ENCODE results near the gene FICD. TPM values are rescaled to one million over a fixed set of nuclear protein-coding genes. Genes with fewer than 3 reads are reported as not detected.

FICD gene
- total RNA-seq, 3 donors from 2014 or later (not counting 1 experiment from before 2014, with no cell fraction given): 3.9 to 7.5 (median 6.6) TPM

DNA sequence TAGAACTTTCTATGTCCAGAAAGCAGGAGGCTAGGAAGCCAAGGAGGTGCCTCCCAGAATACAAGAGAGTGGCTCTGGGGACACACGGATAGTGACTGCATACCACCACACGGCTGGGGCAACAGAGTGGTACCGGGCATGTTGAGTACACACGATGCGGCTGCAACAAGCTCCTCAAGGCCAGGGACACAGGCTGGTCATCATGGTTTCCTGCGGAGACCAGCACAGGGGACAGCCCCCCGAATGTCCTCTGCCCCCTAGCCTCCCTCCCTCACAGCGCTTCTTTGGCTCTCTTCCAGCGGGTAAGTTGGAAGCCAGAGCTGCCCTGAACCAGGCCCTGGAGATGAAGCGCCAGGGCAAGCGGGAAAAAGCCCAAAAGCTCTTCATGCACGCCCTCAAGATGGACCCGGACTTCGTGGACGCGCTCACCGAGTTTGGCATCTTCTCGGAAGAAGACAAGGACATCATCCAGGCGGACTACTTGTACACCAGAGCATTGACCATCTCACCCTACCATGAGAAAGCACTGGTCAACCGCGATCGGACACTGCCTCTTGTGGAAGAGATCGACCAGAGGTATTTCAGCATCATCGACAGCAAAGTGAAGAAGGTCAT, 3.1 kb downstream of the FICD start:
- 97% methylated on average over 24 of the region's 24 CpGs for WGBS (ENCODE audit: insufficient coverage)
- Histone ChIP-seq H3K27ac (ENCODE audit: low read length) (no peak overlapping the region), H3K27me3 (ENCODE audit: control insufficient read depth, insufficient read depth, low read length) (no peaks in the 10 kb centered on the region), H3K36me3 (ENCODE audit: control insufficient read depth, insufficient read depth, low read length) (peaks cover 48% of the 10 kb centered on the region), H3K4me3 (ENCODE audit: low read length) (no peak overlapping the region), H3K4me1 (ENCODE audit: control insufficient read depth, insufficient read depth, low read length) (peaks cover 22% of the 10 kb centered on the region), H3K9me3 (ENCODE audit: control insufficient read depth, insufficient read depth, low read length) (no peaks in the 10 kb centered on the region)
- intact Hi-C loops (cut with micrococcal nuclease): no loop called here
- Mint-ChIP-seq H3K4me3 (no peak overlapping the region), H3K36me3 (no peaks in the 10 kb centered on the region), H3K27ac (peak overlapping the region in 1 of 2 donors; percentile 9), H3K27me3 (ENCODE audit: low read depth in 2 of 2) (no peaks in the 10 kb centered on the region), H3K4me1 (peaks cover 32 to 34% of the 10 kb centered on the region in 2 donors), H3K9me3 (no peaks in the 10 kb centered on the region)
- ATAC-seq: no peak
- TF ChIP-seq, protein P1, sequence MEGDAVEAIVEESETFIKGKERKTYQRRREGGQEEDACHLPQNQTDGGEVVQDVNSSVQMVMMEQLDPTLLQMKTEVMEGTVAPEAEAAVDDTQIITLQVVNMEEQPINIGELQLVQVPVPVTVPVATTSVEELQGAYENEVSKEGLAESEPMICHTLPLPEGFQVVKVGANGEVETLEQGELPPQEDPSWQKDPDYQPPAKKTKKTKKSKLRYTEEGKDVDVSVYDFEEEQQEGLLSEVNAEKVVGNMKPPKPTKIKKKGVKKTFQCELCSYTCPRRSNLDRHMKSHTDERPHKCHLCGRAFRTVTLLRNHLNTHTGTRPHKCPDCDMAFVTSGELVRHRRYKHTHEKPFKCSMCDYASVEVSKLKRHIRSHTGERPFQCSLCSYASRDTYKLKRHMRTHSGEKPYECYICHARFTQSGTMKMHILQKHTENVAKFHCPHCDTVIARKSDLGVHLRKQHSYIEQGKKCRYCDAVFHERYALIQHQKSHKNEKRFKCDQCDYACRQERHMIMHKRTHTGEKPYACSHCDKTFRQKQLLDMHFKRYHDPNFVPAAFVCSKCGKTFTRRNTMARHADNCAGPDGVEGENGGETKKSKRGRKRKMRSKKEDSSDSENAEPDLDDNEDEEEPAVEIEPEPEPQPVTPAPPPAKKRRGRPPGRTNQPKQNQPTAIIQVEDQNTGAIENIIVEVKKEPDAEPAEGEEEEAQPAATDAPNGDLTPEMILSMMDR (IDR thresholded peaks at IDR 0.05): no peak
- DNase-seq: no peak

DNA sequence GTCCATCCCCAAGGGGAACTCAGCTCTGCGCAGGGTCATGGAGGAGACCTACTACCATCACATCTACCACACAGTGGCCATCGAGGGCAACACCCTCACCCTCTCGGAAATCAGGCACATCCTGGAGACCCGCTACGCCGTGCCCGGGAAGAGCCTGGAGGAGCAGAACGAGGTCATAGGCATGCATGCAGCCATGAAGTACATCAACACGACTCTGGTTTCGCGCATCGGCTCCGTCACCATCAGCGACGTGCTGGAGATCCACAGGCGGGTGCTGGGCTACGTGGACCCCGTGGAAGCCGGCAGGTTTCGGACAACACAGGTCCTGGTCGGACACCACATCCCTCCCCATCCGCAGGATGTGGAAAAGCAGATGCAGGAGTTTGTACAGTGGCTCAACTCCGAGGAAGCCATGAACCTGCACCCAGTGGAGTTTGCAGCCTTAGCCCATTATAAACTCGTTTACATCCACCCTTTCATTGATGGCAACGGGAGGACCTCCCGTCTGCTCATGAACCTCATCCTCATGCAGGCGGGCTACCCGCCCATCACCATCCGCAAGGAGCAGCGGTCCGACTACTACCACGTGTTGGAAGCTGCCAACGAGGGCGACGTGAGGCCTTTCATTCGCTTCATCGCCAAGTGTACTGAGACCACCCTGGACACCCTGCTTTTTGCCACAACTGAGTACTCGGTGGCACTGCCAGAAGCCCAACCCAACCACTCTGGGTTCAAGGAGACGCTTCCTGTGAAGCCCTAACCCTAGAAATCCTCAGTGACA, 3.8 kb downstream of the FICD start:
- H3K27me3 ChIP-seq (ENCODE audit: control insufficient read depth, insufficient read depth, low read length): no peaks in the 10 kb centered on the region
- no peaks in the 10 kb centered on the region for H3K27me3 Mint-ChIP-seq (ENCODE audit: low read depth in 2 of 2)
- H3K27ac Mint-ChIP-seq: peak overlapping the region in 1 of 2 donors; percentile 13
- H3K4me3 ChIP-seq (ENCODE audit: low read length): no peak overlapping the region
- peaks cover 55% of the 10 kb centered on the region for H3K36me3 ChIP-seq (ENCODE audit: control insufficient read depth, insufficient read depth, low read length)
- no peaks in the 10 kb centered on the region for H3K9me3 Mint-ChIP-seq
- H3K27ac ChIP-seq (ENCODE audit: low read length): no peak overlapping the region
- H3K4me1 Mint-ChIP-seq: peaks cover 32% of the 10 kb centered on the region in 2 donors
- intact Hi-C loops (cut with micrococcal nuclease): no loop called here
- H3K4me3 Mint-ChIP-seq: no peak overlapping the region
- DNase-seq (no peak), ATAC-seq (no peak)
- H3K36me3 Mint-ChIP-seq: no peaks in the 10 kb centered on the region
- no peaks in the 10 kb centered on the region for H3K9me3 ChIP-seq (ENCODE audit: control insufficient read depth, insufficient read depth, low read length)
- TF ChIP-seq, protein P1 (IDR thresholded peaks at IDR 0.05): no peak
- H3K4me1 ChIP-seq (ENCODE audit: control insufficient read depth, insufficient read depth, low read length): peaks cover 22% of the 10 kb centered on the region
- 97% methylated on average over 39 of the region's 39 CpGs for WGBS (ENCODE audit: insufficient coverage)

DNA sequence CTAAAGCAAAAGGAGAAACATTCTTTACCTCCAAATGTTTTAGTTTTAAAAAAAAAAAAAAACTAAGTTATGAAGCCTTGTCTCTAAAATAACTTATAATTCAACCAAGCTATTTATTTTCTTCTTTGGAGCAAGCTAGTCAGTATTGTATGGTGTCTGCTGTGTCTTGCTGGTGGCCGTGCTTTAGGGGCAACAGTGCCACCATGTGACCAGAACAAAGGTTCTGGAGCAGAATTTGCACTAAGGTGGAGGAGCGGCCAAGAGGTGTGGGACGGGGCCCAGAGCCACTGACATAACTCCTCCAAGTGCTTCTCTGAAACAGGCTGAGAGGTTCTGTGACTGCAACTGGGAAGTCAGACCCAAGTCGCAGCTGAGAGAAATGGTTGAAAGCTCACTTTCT, 4.5 kb downstream of the FICD start:
- peaks cover 26 to 27% of the 10 kb centered on the region in 2 donors for H3K4me1 Mint-ChIP-seq
- Histone ChIP-seq H3K4me1 (ENCODE audit: control insufficient read depth, insufficient read depth, low read length) (peaks cover 18% of the 10 kb centered on the region), H3K27ac (ENCODE audit: low read length) (no peak overlapping the region), H3K4me3 (ENCODE audit: low read length) (no peak overlapping the region), H3K27me3 (ENCODE audit: control insufficient read depth, insufficient read depth, low read length) (no peaks in the 10 kb centered on the region), H3K36me3 (ENCODE audit: control insufficient read depth, insufficient read depth, low read length) (peaks cover 61% of the 10 kb centered on the region), H3K9me3 (ENCODE audit: control insufficient read depth, insufficient read depth, low read length) (no peaks in the 10 kb centered on the region)
- intact Hi-C loops (cut with micrococcal nuclease): no loop called here
- H3K27ac Mint-ChIP-seq: peak overlapping the region in 1 of 2 donors; percentile 13
- DNase-seq (peak in 1 of 2 donors; percentile 33), ATAC-seq (no peak)
- WGBS (ENCODE audit: insufficient coverage): 65% methylated on average over 3 of the region's 4 CpGs
- TF ChIP-seq, protein P1 (IDR thresholded peaks at IDR 0.05): no peak
- H3K9me3 Mint-ChIP-seq: no peaks in the 10 kb centered on the region
- no peak overlapping the region for H3K4me3 Mint-ChIP-seq
- no peaks in the 10 kb centered on the region for H3K36me3 Mint-ChIP-seq
- no peaks in the 10 kb centered on the region for H3K27me3 Mint-ChIP-seq (ENCODE audit: low read depth in 2 of 2)

Data from natural killer cell (primary cell).